Iris pigment epithelial cell (primary cell): ENCODE data around the gene ENOX2.
"Not testable (repeated sequence)": the region's sequence is repeated elsewhere in the genome, so short reads cannot be mapped to it uniquely, and the experiment has no call there.

Source experiments
- DNase-seq: peaks from one replicate; pipeline ENCODE4 v3.0.0-alpha.2; 2011; ENCODE audit warnings: low read depth

Gene ENOX2

GRCh38 chrX:130827648-130828047 is 75.4 kb downstream of the ENOX2 start:
- no peak for DNase-seq

DNA sequence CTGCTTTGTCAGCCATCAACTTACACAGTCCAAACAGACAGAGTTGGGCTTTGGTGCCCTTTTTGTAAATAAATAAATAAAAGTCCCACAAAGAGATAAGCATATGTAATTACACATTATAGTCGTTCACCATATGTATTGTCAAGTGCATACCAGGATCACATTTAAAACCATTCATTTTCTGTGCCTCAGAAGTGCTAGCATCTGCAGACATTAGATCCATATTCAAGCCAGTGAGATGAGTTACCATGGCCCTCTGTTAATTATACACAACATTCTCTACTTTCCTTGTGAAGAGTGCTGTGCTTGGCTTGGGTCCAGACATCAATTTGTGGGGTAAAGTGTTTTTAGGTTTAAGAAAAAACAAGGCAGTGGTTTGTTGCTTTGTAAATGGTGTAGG is 76.8 kb downstream of the ENOX2 start:
- DNase-seq: no peak

DNA sequence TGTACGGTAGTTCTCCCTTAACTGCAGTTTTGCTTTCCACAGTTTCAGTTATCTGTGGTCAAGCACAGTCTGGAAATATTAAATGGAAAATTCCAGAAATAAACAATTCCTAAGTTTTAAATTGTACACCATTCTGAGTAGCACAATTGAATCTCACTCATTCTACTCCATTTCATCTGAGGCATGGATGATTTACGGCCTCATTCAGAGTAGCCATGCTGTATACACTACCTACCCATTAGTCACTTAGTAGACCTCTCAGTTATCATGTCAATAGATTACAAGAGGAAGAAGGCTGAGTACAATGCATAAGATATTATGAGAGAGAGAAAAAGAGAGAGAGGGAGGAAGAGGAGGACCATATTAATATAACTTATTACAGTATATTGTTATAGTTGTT is 77.5 kb downstream of the ENOX2 start:
- no peak for DNase-seq

GRCh38 chrX:130819367-130819766 is 83.6 kb downstream of the ENOX2 start:
- not testable (repeated sequence) for DNase-seq

- not testable (repeated sequence) for DNase-seq
Observed at GRCh38 chrX:130813932-130814331, 89.1 kb downstream of the ENOX2 start.

DNA sequence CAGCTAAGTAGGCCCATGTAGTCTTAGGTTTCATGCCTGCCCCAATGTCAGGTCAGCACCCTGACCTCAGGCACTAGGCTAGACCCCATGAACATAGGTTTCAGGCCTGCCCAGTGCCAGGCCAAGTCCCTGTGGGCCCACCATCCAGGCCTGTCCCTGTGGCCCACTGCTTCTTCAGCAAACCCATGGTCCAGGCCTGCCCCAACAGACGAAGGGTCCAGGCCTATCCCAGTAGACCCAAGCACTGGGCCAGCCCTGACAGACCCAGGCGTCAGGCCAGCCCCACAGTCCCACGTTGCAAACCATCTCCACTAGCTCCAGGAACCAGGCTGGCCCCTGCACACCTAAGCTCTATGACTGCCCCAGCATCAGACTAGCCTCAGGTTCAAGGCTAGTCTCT is 92.4 kb downstream of the ENOX2 start:
- no peak for DNase-seq

DNA sequence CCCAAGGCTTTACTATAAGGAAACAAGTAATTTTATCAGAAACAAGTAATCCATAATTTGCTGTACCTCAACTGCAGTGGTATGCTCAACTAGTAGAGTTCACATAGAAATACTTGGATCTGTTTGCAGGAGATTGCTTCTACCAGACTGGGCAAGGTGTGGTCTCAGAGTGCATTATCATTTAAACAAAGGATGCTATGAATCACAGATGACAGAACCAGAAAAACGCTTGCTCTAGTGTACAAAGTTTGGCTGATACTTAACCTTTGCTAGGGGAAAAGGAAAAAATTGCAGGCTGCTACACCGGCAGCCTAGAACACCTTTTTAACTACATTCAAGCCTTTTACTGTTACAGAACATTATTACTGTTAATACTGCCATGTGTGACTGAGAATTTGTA is 97.1 kb downstream of the ENOX2 start:
- no peak for DNase-seq

- no peak for DNase-seq
Observed at GRCh38 chrX:130803537-130803936, 99.5 kb downstream of the ENOX2 start.

DNA sequence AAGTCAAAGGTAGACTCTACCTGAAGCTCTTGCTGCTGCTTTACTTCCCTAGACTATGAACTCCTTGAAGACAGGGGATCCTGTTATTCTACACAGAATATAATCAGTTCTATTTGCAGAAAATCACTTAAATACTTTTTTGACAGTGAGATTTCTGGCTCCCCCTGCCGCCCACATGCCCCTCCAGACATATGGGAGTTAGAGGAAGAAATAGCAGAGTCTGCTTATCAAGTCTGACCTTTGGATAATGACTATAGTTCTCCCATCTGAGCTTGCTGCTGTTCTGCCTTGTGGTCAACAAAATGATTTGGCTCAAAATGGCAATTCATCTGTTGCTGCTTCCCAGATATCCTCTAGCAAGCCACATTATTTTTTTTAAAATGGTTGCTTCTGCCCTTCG is 101.1 kb downstream of the ENOX2 start:
- peak; percentile 3 for DNase-seq

DNA sequence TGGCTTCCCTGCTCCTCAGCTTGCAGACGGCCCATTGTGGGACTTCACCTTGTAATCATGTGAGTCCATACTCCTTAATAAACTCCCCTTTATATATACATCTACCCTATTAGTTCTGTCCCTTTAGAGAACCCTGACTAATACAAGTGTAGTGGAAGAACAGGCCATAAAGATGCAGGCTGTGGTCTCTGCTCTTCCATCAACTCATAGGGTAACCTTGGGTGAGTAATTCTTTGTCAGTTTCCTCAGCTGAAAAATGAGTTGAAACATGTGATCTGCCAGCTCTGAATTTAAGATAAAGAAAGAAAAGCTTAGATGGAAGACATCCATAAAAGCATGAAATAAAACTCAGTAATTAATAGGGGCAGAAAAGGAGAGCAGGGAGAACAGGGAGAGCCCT is 103.6 kb downstream of the ENOX2 start:
- peak; percentile 56 for DNase-seq

GRCh38 chrX:130793975-130794374 is 109.0 kb downstream of the ENOX2 start:
- DNase-seq: peak; percentile 3

GRCh38 chrX:130791870-130792269 is 111.1 kb downstream of the ENOX2 start:
- not testable (repeated sequence) for DNase-seq

DNA sequence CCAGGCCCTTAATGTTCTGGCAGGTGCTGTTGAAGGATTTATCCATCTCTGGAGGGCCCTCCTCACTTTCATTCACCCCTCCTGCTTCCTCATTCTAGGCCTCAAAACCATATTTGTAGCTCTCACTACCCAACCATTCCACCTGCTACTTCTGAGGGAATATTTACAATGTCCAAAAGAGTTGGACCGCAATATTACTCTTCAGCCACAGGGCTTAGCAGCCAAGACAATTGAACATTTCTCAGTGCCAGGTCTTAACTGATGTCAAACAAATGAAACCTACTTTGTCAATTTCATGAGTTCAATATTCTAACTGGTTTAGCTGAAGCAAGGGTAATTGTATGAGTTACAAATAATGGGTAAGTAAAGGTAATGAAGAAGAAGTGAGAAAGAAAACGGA is 113.2 kb downstream of the ENOX2 start:
- no peak for DNase-seq

DNA sequence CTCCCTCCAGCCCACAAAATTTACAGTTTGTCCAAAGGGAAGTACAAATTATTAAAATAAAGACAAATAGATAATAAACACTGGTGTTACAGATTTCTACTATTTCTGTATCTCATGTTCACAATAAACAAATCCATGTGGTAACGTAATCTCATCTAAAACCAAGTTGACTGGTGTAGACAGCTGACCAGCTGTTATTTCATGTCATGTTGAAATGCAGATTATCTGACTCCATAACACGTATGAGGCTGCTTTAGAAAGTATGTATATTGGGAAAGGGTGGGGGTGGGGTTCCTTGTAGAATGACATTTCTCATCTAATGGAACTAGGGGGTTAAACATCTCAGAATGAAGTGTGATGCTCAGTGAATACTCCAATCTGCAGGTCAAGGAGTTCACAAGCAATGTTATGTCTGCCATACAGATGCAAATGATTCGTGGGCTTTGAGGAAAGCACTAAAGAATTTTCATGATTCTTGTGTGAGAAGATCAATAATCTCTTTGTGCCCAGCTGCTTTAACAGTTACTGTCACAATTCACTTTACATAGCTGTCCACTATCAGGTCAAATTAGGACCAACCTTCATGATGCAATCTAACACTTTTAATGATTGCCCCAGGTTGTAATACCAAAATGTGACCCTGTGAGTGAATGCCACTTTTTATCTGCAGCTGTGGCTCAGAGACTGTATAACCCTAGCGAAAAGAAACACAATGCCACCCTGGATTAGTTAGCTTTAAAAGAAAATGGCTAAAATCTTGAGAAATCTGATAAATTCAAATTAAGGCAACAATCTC is 114.0 kb downstream of the ENOX2 start:
- DNase-seq: no peak

GRCh38 chrX:130786030-130786429 is 117.0 kb downstream of the ENOX2 start:
- DNase-seq: no peak

GRCh38 chrX:130778773-130779172 is 124.2 kb downstream of the ENOX2 start:
- DNase-seq: peak; percentile 10

DNA sequence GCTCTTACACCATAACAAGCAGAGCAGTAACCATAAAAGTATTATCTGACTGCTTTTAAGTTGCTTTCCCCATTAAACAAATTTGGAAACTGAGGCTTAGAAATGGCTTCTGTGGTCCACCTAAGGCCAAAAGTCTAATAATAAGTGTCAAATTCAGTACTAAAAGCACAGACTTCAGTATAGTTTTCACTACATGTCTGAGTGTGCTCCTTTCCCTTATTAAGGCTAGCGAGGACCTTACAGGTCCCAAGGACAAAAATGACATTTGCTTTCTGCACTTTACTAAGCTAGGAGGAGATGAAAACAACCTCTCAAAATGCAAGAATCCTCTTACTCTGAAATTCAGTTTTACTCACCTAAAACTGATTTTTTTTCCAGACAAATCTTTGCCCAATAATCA is 127.2 kb downstream of the ENOX2 start:
- DNase-seq: no peak

DNA sequence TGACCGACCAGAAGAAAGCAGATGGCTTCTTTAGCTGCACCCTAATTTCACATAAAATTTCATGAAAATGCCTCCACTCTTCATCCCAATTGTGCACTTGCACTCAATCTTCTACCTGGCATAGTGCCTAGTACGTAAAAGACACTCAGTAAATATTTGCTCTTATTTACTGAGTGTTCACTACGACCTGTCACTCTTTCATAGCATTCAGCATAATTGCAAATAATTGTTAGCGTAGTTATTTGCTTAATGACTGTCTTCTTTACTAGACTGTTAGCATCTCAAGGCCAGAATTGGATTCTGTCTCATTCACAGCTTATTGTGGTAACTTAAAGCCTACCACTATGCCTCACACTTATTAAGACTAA is 130.2 kb downstream of the ENOX2 start:
- DNase-seq: no peak

- DNase-seq: peak; percentile 55
Observed at GRCh38 chrX:130772105-130772775, 130.8 kb downstream of the ENOX2 start.

- peak; percentile 24 for DNase-seq
Observed at GRCh38 chrX:130771648-130772047, 131.4 kb downstream of the ENOX2 start.

DNA sequence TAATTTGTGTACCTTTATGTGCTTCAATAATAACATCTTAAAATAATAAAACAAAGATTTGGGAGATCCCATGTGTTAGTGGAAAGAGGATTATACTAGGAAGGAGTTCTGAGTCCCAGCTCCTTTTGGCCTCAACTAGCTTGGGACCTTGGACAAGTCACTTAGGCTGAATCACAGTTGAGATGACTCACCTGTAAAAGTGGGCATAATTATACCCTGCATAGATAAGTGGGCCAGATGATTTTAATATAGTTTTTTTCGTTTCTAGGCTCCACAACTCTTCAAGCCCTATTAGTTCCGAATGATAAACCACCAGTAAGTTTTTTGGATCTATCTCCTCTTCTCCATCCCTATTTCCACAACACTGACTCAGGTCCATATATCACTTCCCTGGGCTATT is 131.8 kb downstream of the ENOX2 start:
- no peak for DNase-seq

DNA sequence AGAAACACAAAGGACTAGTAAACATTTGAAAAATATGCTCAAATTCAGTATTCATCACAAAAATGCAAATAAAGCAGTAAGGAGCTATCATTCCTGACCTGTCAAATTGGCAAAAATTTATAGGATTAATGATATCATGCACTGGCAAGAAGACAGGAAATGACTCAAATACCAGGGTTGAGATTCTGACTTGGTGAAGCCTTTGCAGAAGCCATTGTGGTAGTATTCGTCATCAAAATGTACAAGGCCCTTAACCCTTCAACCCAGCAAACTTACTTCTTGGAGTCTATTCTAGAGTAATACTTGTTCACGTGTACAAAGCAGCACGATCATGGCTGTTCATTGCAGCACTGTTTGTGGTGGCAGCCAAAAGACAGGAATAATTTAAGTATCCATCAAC is 132.4 kb downstream of the ENOX2 start:
- peak; percentile 90 for DNase-seq

GRCh38 chrX:130769835-130770234 is 133.2 kb downstream of the ENOX2 start:
- no peak for DNase-seq

GRCh38 chrX:130758072-130758471 is 144.9 kb downstream of the ENOX2 start:
- no peak for DNase-seq
